K562 treated with DMSO at 1 percent for 24 hours (cell line): Measurements from ENCODE around the gene COL27A1. TPM values are rescaled to one million over a fixed set of nuclear protein-coding genes. Genes with fewer than 3 reads are reported as not detected.

Source experiments
- total RNA-seq: library from RNA; unstranded; fragments of 300-600 nt; gene quantifications from 2 replicates; pipeline ENCODE4 v1.2.3, GENCODE V29; 2022; ENCODE audit warnings: low read depth; ENCODE audit not compliant: insufficient read depth

The COL27A1 gene
- not detected in 2 replicates for total RNA-seq

GRCh38 chr9:114155263-114155994 is at the start of gene COL27A1:
Gene COL27A1, plus strand, starts transcription at chr9:114155537. Its CDS starts 414 bp downstream, at chr9:114155951.

GRCh38 chr9:114322831-114323531 is 167.6 kb downstream of the COL27A1 start, which contains the start of gene ORM1:
Gene ORM1, plus strand, starts transcription at chr9:114323098. Its CDS starts 36 bp downstream, at chr9:114323134.

GRCh38 chr9:114329625-114330022 is 174.3 kb downstream of the COL27A1 start, which contains the start of gene ORM2:
Gene ORM2, plus strand, starts transcription at chr9:114329869. Its CDS starts 36 bp downstream, at chr9:114329905.

Other genes starting within 250 kb of the COL27A1 start
- gene AMBP, start 77.2 kb upstream of the COL27A1 start, total RNA-seq, result not detected in 2 replicates
- gene KIF12, start 56.2 kb upstream of the COL27A1 start, total RNA-seq, result not detected in 2 replicates
- gene ORM1, start 167.6 kb downstream of the COL27A1 start, total RNA-seq, result not detected in 2 replicates
- not detected in 2 replicates for gene ORM2, start 174.3 kb downstream of the COL27A1 start, total RNA-seq
- gene AKNA, start 232.4 kb downstream of the COL27A1 start, total RNA-seq, result 32.4 and 46.4 TPM in 2 replicates